ENCODE measurements around the gene PHF14.
A peak's percentile ranks its signal among the peaks of the same experiment; 100 is the strongest.

The PHF14 gene

DNA sequence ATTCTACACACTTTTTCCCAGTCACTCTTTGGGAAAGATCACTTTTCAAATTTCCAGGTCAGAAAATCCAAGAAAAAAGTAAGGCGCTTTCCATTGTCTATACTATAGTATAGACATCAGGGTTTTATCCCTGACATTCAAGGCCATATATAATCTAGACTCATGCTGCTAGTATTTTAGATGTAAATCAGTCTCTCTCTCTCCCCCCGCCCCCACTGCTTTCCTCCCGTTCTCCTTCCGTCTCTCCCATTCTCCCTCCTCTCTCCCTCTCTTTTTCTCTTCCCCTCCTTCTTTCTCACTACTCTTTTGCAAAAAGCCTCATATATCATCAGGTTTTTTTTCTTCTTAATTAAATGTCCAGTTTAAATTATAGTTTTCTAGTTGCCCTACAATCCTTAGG, 154.8 kb downstream of the PHF14 start:
- peaks cover 0 to 9% (median 3%) of the 10 kb centered on the region in 4 experiments for H3K36me3 ChIP-seq (ENCODE audit: control insufficient read depth in 4 of 4, insufficient read depth in 4 of 4, low read length in 3 of 4)
- H3K27ac ChIP-seq (ENCODE audit: insufficient read depth in 1 of 2, low read depth in 1 of 2, low read length in 2 of 2, poor library complexity in 1 of 2, severe bottlenecking in 2 of 2) = no peak overlapping the region
- WGBS (ENCODE audit: insufficient coverage) = no CpG with 5 or more reads among the region's 4 CpGs
- POLR2A ChIA-PET = no interaction called here
- H3K27me3 ChIP-seq (replicated peaks in 2 of 5; ENCODE audit: control insufficient read depth in 4 of 5, insufficient read depth in 5 of 5, low read length in 4 of 5) = no peaks in the 10 kb centered on the region
- peaks cover 0 to 3% (median 0%) of the 10 kb centered on the region in 4 experiments for H3K4me1 ChIP-seq (ENCODE audit: control extremely low read depth in 1 of 4, control insufficient read depth in 4 of 4, insufficient read depth in 4 of 4, low read length in 3 of 4)
- no peak overlapping the region for H3K4me3 ChIP-seq (ENCODE audit: control insufficient read depth in 1 of 7, extremely low read depth in 1 of 7, insufficient read depth in 4 of 7, low read depth in 2 of 7, low read length in 6 of 7)
- DNase-seq = no peak
- no peaks in the 10 kb centered on the region for H3K9me3 ChIP-seq (ENCODE audit: control extremely low read depth in 1 of 5, control insufficient read depth in 4 of 5, insufficient read depth in 2 of 5, low read depth in 1 of 5, low read length in 4 of 5)
- CTCF ChIA-PET = no interaction called here

DNA sequence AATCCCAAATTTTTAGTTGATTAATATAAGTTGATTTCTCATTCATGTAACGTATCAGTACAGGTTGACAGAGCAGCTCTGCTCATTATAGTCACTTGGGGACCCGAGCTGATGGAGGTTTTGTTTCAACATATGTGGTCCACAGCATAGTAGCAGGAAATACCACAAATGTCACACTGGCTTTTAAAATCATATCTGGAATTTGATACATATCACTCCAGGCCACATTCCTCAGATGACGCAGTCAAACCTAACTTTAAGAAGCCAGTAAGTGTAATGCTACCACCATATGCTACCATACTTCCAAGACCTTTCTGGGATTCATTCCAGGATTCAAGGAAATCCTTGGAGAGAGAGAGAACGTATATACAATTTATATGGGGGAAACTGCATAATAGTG, 156.3 kb downstream of the PHF14 start:
- H3K4me1 ChIP-seq (ENCODE audit: control extremely low read depth in 1 of 4, control insufficient read depth in 4 of 4, insufficient read depth in 4 of 4, low read length in 3 of 4) = peaks cover 0 to 5% (median under 1%) of the 10 kb centered on the region in 4 experiments
- no peak overlapping the region for H3K4me3 ChIP-seq (ENCODE audit: control insufficient read depth in 1 of 7, extremely low read depth in 1 of 7, insufficient read depth in 4 of 7, low read depth in 2 of 7, low read length in 6 of 7)
- DNase-seq = no peak
- no peak overlapping the region for H3K27ac ChIP-seq (ENCODE audit: insufficient read depth in 1 of 2, low read depth in 1 of 2, low read length in 2 of 2, poor library complexity in 1 of 2, severe bottlenecking in 2 of 2)
- H3K27me3 ChIP-seq (replicated peaks in 2 of 5; ENCODE audit: control insufficient read depth in 4 of 5, insufficient read depth in 5 of 5, low read length in 4 of 5) = no peaks in the 10 kb centered on the region
- H3K9me3 ChIP-seq (ENCODE audit: control extremely low read depth in 1 of 5, control insufficient read depth in 4 of 5, insufficient read depth in 2 of 5, low read depth in 1 of 5, low read length in 4 of 5) = no peaks in the 10 kb centered on the region
- H3K36me3 ChIP-seq (ENCODE audit: control insufficient read depth in 4 of 4, insufficient read depth in 4 of 4, low read length in 3 of 4) = peaks cover 0 to 9% (median 5%) of the 10 kb centered on the region in 4 experiments
- CTCF ChIA-PET = no interaction called here
- POLR2A ChIA-PET = no interaction called here
- WGBS (ENCODE audit: insufficient coverage) = 100% methylated on average over 3 of the region's 4 CpGs

DNA sequence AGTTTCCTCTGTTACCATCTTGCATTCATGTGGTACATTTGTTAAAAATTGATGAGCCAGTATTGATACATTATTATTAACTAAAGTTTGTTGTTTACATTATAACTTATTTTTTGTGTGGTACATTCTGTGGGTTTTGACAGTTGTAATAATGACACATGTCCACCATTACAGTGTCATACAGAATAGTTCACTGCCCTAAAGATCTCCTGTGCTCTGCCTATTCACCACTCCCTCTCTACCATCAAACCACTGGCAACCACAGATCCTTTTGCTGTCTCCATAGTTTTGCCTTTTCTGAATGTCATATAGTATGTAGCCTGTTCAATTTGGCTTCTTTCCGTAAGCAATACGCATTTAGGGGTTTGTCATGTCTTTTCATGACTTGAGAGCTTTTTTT, 156.9 kb downstream of the PHF14 start:
- no peak for DNase-seq
- no CpG with 5 or more reads among the region's 2 CpGs for WGBS (ENCODE audit: insufficient coverage)
- Histone ChIP-seq H3K4me1 (ENCODE audit: control extremely low read depth in 1 of 4, control insufficient read depth in 4 of 4, insufficient read depth in 4 of 4, low read length in 3 of 4) (peaks cover 0 to 5% (median under 1%) of the 10 kb centered on the region in 4 experiments), H3K27me3 (replicated peaks in 2 of 5; ENCODE audit: control insufficient read depth in 4 of 5, insufficient read depth in 5 of 5, low read length in 4 of 5) (no peaks in the 10 kb centered on the region), H3K9me3 (ENCODE audit: control extremely low read depth in 1 of 5, control insufficient read depth in 4 of 5, insufficient read depth in 2 of 5, low read depth in 1 of 5, low read length in 4 of 5) (no peaks in the 10 kb centered on the region), H3K4me3 (ENCODE audit: control insufficient read depth in 1 of 7, extremely low read depth in 1 of 7, insufficient read depth in 4 of 7, low read depth in 2 of 7, low read length in 6 of 7) (no peak overlapping the region), H3K36me3 (ENCODE audit: control insufficient read depth in 4 of 4, insufficient read depth in 4 of 4, low read length in 3 of 4) (peaks cover 0 to 9% (median 6%) of the 10 kb centered on the region in 4 experiments), H3K27ac (ENCODE audit: insufficient read depth in 1 of 2, low read depth in 1 of 2, low read length in 2 of 2, poor library complexity in 1 of 2, severe bottlenecking in 2 of 2) (no peak overlapping the region)
- ChIA-PET CTCF (no interaction called here), POLR2A (no interaction called here)

DNA sequence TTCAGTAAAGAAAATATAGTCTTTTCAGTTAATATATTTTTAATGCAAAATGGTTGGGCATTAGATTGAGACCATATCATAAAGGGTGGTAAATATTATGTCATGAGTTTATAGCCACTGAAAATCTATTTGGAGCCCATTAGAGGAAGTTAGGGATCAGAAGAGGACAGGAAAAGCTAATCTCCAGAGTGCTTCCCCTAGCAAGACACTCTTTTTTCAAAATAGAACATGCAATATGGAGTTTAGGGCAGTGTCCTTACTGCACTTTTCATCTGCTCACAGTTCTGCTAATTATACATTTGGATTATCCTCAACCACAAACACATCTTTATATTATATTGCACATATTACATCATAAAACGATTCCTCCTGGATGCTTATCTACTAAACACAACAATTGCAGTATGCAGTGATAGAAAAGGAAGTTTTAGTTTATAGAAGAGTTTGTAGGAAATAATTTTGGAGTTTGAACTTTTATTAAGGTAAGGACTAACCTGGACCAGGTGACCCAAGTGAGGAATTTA, 159.8 kb downstream of the PHF14 start:
- no peak for DNase-seq
- CTCF ChIA-PET = no interaction called here
- Histone ChIP-seq H3K36me3 (ENCODE audit: control insufficient read depth in 4 of 4, insufficient read depth in 4 of 4, low read length in 3 of 4) (peaks cover 0 to 8% (median 7%) of the 10 kb centered on the region in 4 experiments), H3K27me3 (replicated peaks in 2 of 5; ENCODE audit: control insufficient read depth in 4 of 5, insufficient read depth in 5 of 5, low read length in 4 of 5) (no peaks in the 10 kb centered on the region), H3K4me1 (ENCODE audit: control extremely low read depth in 1 of 4, control insufficient read depth in 4 of 4, insufficient read depth in 4 of 4, low read length in 3 of 4) (peaks cover 0 to 5% (median under 1%) of the 10 kb centered on the region in 4 experiments), H3K9me3 (ENCODE audit: control extremely low read depth in 1 of 5, control insufficient read depth in 4 of 5, insufficient read depth in 2 of 5, low read depth in 1 of 5, low read length in 4 of 5) (no peaks in the 10 kb centered on the region), H3K27ac (ENCODE audit: insufficient read depth in 1 of 2, low read depth in 1 of 2, low read length in 2 of 2, poor library complexity in 1 of 2, severe bottlenecking in 2 of 2) (no peak overlapping the region), H3K4me3 (ENCODE audit: control insufficient read depth in 1 of 7, extremely low read depth in 1 of 7, insufficient read depth in 4 of 7, low read depth in 2 of 7, low read length in 6 of 7) (no peak overlapping the region)
- WGBS (ENCODE audit: insufficient coverage) = no CpG with 5 or more reads among the region's 1 CpG
- POLR2A ChIA-PET = no interaction called here

DNA sequence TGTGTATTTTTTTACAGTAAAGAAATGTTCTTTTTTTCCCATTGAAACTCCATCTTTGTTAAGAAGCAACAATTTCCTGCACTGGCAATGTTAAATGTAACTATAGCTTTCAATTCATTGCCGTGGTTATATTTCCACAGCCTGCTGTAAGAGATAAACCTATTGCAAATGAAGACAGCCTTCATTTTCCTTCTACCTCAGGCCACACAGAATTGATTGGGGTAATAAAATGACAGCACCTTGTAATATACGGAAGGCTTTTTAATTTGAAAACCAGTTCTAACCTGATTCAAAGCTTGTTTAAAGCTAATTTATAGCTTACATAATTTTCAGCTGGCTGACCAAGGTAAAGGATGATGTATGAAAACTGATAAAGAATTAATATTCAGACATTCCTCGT, 161.9 kb downstream of the PHF14 start:
- Histone ChIP-seq H3K36me3 (ENCODE audit: control insufficient read depth in 4 of 4, insufficient read depth in 4 of 4, low read length in 3 of 4) (peaks cover 4 to 13% (median 6%) of the 10 kb centered on the region in 4 experiments), H3K4me1 (ENCODE audit: control extremely low read depth in 1 of 4, control insufficient read depth in 4 of 4, insufficient read depth in 4 of 4, low read length in 3 of 4) (peaks cover 0 to 5% (median under 1%) of the 10 kb centered on the region in 4 experiments), H3K9me3 (ENCODE audit: control extremely low read depth in 1 of 5, control insufficient read depth in 4 of 5, insufficient read depth in 2 of 5, low read depth in 1 of 5, low read length in 4 of 5) (no peaks in the 10 kb centered on the region), H3K4me3 (ENCODE audit: control insufficient read depth in 1 of 7, extremely low read depth in 1 of 7, insufficient read depth in 4 of 7, low read depth in 2 of 7, low read length in 6 of 7) (no peak overlapping the region), H3K27ac (ENCODE audit: insufficient read depth in 1 of 2, low read depth in 1 of 2, low read length in 2 of 2, poor library complexity in 1 of 2, severe bottlenecking in 2 of 2) (no peak overlapping the region), H3K27me3 (replicated peaks in 2 of 5; ENCODE audit: control insufficient read depth in 4 of 5, insufficient read depth in 5 of 5, low read length in 4 of 5) (no peaks in the 10 kb centered on the region)
- ChIA-PET CTCF (interaction anchor here (1.4 kb wide), 1 partner anchor 12 kb away, joined by 3 read pairs; no protein-coding TSS in a partner anchor), POLR2A (no interaction called here)
- DNase-seq = peak in 1 of 3 donors; percentile 4
- no CpG with 5 or more reads among the region's 3 CpGs for WGBS (ENCODE audit: insufficient coverage)

DNA sequence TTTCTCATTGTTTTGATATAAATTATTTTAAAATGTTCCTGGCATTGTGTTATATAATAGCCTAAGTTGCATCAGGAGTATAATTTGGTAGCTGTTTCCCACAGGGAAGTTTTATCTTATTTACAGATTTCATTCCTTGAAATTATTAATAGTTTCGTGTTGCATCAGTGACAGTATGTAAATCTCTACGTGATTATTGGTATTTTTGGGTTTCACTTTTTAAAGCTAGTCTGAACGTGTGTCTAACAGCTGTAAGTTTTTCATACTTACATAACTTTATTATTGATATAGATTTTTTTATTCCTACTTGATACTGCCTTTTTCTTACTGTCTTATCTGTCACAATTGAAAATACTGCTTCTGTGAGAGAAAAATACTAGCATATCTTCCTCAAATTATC, 167.9 kb downstream of the PHF14 start:
- ChIA-PET CTCF (no interaction called here), POLR2A (no interaction called here)
- H3K4me3 ChIP-seq (ENCODE audit: control insufficient read depth in 1 of 7, extremely low read depth in 1 of 7, insufficient read depth in 4 of 7, low read depth in 2 of 7, low read length in 6 of 7) = no peak overlapping the region
- H3K4me1 ChIP-seq (ENCODE audit: control extremely low read depth in 1 of 4, control insufficient read depth in 4 of 4, insufficient read depth in 4 of 4, low read length in 3 of 4) = no peaks in the 10 kb centered on the region
- H3K36me3 ChIP-seq (ENCODE audit: control insufficient read depth in 4 of 4, insufficient read depth in 4 of 4, low read length in 3 of 4) = peaks cover 0 to 8% (median 5%) of the 10 kb centered on the region in 4 experiments
- no peaks in the 10 kb centered on the region for H3K27me3 ChIP-seq (replicated peaks in 2 of 5; ENCODE audit: control insufficient read depth in 4 of 5, insufficient read depth in 5 of 5, low read length in 4 of 5)
- DNase-seq = no peak
- no peaks in the 10 kb centered on the region for H3K9me3 ChIP-seq (ENCODE audit: control extremely low read depth in 1 of 5, control insufficient read depth in 4 of 5, insufficient read depth in 2 of 5, low read depth in 1 of 5, low read length in 4 of 5)
- H3K27ac ChIP-seq (ENCODE audit: insufficient read depth in 1 of 2, low read depth in 1 of 2, low read length in 2 of 2, poor library complexity in 1 of 2, severe bottlenecking in 2 of 2) = no peak overlapping the region
- WGBS (ENCODE audit: insufficient coverage) = no CpG with 5 or more reads among the region's 3 CpGs

DNA sequence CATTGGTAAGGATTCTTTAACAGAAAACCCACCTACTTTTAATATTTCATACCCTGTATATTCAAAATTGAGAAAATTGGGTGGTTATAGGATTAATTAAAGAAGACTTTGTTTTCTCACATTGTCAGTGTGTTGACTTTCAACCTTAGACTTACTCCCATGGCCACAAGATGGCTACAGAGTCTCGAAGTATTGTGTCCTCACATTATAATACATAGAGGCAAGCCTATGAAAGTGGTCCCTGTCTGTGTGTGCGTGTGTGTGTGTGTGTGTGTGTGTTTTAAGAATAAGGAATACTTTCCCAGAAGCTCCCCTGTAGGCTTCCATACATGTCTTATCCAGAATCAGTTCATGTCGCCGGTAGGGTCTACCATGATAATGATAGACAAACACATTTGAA, 180.0 kb downstream of the PHF14 start:
- Histone ChIP-seq H3K9me3 (ENCODE audit: control extremely low read depth in 1 of 5, control insufficient read depth in 4 of 5, insufficient read depth in 2 of 5, low read depth in 1 of 5, low read length in 4 of 5) (no peaks in the 10 kb centered on the region), H3K27me3 (replicated peaks in 2 of 5; ENCODE audit: control insufficient read depth in 4 of 5, insufficient read depth in 5 of 5, low read length in 4 of 5) (no peaks in the 10 kb centered on the region), H3K4me1 (ENCODE audit: control extremely low read depth in 1 of 4, control insufficient read depth in 4 of 4, insufficient read depth in 4 of 4, low read length in 3 of 4) (no peaks in the 10 kb centered on the region), H3K36me3 (ENCODE audit: control insufficient read depth in 4 of 4, insufficient read depth in 4 of 4, low read length in 3 of 4) (peaks cover 0 to 3% (median 1%) of the 10 kb centered on the region in 4 experiments), H3K4me3 (ENCODE audit: control insufficient read depth in 1 of 7, extremely low read depth in 1 of 7, insufficient read depth in 4 of 7, low read depth in 2 of 7, low read length in 6 of 7) (no peak overlapping the region), H3K27ac (ENCODE audit: insufficient read depth in 1 of 2, low read depth in 1 of 2, low read length in 2 of 2, poor library complexity in 1 of 2, severe bottlenecking in 2 of 2) (no peak overlapping the region)
- no peak for DNase-seq
- no CpG with 5 or more reads among the region's 4 CpGs for WGBS (ENCODE audit: insufficient coverage)
- ChIA-PET CTCF (no interaction called here), POLR2A (no interaction called here)

All from common myeloid progenitor, CD34-positive (primary cell).